Measurements from ENCODE around the gene AATF.

- TF ChIP-seq CTCF (IDR thresholded peaks at IDR 0.05): no peak
- no peak for TF ChIP-seq POLR2A (IDR thresholded peaks at IDR 0.05)
Observed at GRCh38 chr17:37045351-37045922, 96.7 kb downstream of the AATF start.
